Measurements from ENCODE around the gene RIN2.

The RIN2 gene, protein sequence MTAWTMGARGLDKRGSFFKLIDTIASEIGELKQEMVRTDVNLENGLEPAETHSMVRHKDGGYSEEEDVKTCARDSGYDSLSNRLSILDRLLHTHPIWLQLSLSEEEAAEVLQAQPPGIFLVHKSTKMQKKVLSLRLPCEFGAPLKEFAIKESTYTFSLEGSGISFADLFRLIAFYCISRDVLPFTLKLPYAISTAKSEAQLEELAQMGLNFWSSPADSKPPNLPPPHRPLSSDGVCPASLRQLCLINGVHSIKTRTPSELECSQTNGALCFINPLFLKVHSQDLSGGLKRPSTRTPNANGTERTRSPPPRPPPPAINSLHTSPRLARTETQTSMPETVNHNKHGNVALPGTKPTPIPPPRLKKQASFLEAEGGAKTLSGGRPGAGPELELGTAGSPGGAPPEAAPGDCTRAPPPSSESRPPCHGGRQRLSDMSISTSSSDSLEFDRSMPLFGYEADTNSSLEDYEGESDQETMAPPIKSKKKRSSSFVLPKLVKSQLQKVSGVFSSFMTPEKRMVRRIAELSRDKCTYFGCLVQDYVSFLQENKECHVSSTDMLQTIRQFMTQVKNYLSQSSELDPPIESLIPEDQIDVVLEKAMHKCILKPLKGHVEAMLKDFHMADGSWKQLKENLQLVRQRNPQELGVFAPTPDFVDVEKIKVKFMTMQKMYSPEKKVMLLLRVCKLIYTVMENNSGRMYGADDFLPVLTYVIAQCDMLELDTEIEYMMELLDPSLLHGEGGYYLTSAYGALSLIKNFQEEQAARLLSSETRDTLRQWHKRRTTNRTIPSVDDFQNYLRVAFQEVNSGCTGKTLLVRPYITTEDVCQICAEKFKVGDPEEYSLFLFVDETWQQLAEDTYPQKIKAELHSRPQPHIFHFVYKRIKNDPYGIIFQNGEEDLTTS

GRCh38 chr20:19758133-19758500, at the start of gene RIN2:
Gene RIN2, plus strand, starts transcription at chr20:19758258. Its CDS starts 131,344 bp downstream, at chr20:19889602.
- TF ChIP-seq, protein P1, sequence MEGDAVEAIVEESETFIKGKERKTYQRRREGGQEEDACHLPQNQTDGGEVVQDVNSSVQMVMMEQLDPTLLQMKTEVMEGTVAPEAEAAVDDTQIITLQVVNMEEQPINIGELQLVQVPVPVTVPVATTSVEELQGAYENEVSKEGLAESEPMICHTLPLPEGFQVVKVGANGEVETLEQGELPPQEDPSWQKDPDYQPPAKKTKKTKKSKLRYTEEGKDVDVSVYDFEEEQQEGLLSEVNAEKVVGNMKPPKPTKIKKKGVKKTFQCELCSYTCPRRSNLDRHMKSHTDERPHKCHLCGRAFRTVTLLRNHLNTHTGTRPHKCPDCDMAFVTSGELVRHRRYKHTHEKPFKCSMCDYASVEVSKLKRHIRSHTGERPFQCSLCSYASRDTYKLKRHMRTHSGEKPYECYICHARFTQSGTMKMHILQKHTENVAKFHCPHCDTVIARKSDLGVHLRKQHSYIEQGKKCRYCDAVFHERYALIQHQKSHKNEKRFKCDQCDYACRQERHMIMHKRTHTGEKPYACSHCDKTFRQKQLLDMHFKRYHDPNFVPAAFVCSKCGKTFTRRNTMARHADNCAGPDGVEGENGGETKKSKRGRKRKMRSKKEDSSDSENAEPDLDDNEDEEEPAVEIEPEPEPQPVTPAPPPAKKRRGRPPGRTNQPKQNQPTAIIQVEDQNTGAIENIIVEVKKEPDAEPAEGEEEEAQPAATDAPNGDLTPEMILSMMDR (IDR thresholded peaks at IDR 0.05; ENCODE audit: borderline replicate concordance, control extremely low read depth, extremely low read depth, insufficient read depth, missing control alignments): no peak
- in situ Hi-C loops (cut with MboI; ENCODE audit: low sequenced_read_pairs, unreplicated experiment): no loop called here
- DNase-seq (ENCODE audit: low spot score): no peak

- TF ChIP-seq, protein P1 (IDR thresholded peaks at IDR 0.05; ENCODE audit: borderline replicate concordance, control extremely low read depth, extremely low read depth, insufficient read depth, missing control alignments): no peak
- in situ Hi-C loops (cut with MboI; ENCODE audit: low sequenced_read_pairs, unreplicated experiment): no loop called here
- DNase-seq (ENCODE audit: low spot score): no peak
Observed at GRCh38 chr20:19709635-19710335, 48.3 kb upstream of the RIN2 start.

DNA sequence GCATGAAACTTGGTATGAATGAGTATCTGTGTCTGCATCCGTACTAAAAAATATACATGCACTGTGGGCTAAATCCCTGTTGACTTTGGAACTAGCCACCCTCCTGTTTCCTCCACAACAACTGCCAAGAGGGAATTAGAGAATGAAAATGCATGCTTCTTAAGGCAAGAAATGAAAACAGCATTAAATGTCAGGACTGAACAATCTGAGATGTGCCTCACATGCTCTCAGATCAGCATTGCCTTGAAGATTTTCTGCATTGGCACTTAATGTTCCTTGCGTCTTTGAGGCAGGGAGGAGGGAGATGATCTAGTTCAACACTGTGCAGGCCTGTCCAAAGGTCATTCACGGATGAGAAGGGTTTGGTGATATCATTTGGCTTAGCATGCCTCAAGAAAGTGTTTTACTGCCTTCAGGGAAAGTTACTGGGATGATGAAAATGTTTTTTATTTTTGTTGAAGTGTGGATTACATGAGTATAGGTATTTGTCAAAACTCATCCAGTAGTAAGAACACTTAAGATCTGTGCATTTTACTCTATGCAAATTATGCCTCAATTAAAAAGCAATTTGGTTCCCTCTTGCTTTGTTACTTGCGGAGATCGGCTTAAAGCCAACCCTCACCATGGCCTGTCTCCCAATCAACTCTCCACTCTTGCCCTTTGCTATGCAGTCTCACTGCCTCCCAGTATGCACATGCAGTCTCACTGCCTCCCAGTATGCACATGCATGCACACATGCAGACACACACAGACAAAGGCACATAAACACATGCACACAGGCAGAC, 47.5 kb upstream of the RIN2 start:
- TF ChIP-seq, protein P1 (IDR thresholded peaks at IDR 0.05; ENCODE audit: borderline replicate concordance, control extremely low read depth, extremely low read depth, insufficient read depth, missing control alignments): no peak
- no peak for DNase-seq (ENCODE audit: low spot score)
- in situ Hi-C loops (cut with MboI; ENCODE audit: low sequenced_read_pairs, unreplicated experiment): no loop called here

- TF ChIP-seq, protein P1 (IDR thresholded peaks at IDR 0.05; ENCODE audit: borderline replicate concordance, control extremely low read depth, extremely low read depth, insufficient read depth, missing control alignments): no peak
- in situ Hi-C loops (cut with MboI; ENCODE audit: low sequenced_read_pairs, unreplicated experiment): no loop called here
- DNase-seq (ENCODE audit: low spot score): no peak
Observed at GRCh38 chr20:19711126-19711525, 46.9 kb upstream of the RIN2 start.

DNA sequence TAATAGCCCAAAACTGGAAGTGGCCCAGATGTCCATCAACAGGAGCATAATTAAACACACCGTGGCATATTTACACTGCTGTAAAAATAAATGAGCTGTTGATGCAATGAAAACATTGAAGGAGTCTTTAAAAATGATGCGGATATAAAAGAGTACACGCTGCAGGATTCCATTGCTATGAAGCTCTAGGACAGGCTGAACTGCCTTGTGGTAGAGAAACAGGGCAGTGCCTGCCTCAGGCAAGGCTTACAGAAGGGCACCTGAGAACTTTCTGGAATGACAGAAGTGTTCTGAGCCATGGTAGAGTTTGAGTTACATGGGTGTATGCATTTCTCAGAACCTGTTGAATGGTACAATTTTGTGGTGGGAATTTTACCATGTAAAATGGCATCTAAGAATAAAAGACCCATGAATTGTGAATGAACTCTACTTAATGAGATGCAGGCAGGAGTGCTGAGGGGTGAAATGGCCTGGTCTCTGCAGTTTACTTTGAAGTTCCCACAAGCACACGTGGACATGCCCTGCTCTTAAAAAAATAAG, 45.3 kb upstream of the RIN2 start:
- in situ Hi-C loops (cut with MboI; ENCODE audit: low sequenced_read_pairs, unreplicated experiment): no loop called here
- TF ChIP-seq, protein P1 (IDR thresholded peaks at IDR 0.05; ENCODE audit: borderline replicate concordance, control extremely low read depth, extremely low read depth, insufficient read depth, missing control alignments): no peak
- DNase-seq (ENCODE audit: low spot score): no peak

Measured in GM13976 (cell line).